ENCODE data around the gene CNTNAP5.

The CNTNAP5 gene

DNA sequence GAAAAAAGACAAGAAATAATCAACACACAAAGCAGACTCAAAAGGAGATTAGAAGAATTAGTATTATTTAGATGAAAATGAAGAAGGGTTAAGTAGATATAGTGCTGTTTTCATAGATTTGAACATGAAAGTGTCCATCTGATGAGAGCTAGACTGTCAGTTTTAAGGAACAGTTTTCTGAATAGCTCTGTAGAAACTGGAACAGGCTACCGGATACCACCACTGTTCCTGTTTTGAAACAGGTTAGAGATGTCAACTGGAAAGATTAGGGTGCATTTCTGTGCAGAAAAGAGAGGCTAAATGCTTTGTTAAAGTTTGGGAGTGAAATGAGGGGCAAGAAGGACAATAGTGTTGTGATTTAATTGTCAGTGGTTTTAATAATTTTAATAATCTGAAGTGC is 908.8 kb downstream of the CNTNAP5 start:
- no peak overlapping the region for H3K4me3 ChIP-seq (ENCODE audit: low read length)
- no peaks in the 10 kb centered on the region for H3K4me1 ChIP-seq (ENCODE audit: insufficient read depth, low read length)

DNA sequence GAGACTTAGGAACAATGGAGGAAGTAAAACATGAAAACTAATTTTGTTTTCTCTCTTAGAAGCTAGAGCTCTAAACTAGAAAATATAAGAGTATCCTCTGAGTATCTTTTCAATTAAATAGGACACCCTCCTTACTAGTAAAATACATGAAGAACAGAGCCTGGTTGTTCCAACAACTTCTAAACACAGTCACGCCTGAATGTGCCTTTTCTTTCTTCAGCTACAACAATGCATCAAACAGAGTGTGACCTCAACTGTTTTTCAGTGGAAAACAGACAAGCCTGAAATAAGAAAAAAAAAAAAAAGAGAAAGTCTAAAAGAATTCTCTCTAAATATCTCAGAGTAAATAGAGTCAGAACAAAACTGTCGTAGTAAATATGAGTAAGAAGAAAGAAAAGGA is 928.8 kb downstream of the CNTNAP5 start:
- no peak overlapping the region for H3K27ac ChIP-seq (ENCODE audit: low read length)
- no peaks in the 10 kb centered on the region for H3K9me3 ChIP-seq (ENCODE audit: insufficient read depth, low read depth, low read length)
- no peaks in the 10 kb centered on the region for H3K36me3 ChIP-seq (ENCODE audit: insufficient read depth, low read depth, low read length)
- no peaks in the 10 kb centered on the region for H3K27me3 ChIP-seq (ENCODE audit: insufficient read depth, low read length)
- no peaks in the 10 kb centered on the region for H3K4me1 ChIP-seq (ENCODE audit: insufficient read depth, low read length)
- H3K9ac ChIP-seq (ENCODE audit: low read depth, low read length): no peak overlapping the region
- H3K4me3 ChIP-seq (ENCODE audit: low read length): no peak overlapping the region

More for the DNA sequence above, 908.8 kb downstream of the CNTNAP5 start:
- H3K9me3 ChIP-seq (ENCODE audit: insufficient read depth, low read depth, low read length): no peaks in the 10 kb centered on the region
- H3K9ac ChIP-seq (ENCODE audit: low read depth, low read length): no peak overlapping the region
- H3K27ac ChIP-seq (ENCODE audit: low read length): no peak overlapping the region
- H3K27me3 ChIP-seq (ENCODE audit: insufficient read depth, low read length): no peaks in the 10 kb centered on the region
- no peaks in the 10 kb centered on the region for H3K36me3 ChIP-seq (ENCODE audit: insufficient read depth, low read depth, low read length)

GRCh38 chr2:124959581-124959980 is 934.5 kb downstream of the CNTNAP5 start:
- Histone ChIP-seq H3K9ac (ENCODE audit: low read depth, low read length) (no peak overlapping the region), H3K4me1 (ENCODE audit: insufficient read depth, low read length) (no peaks in the 10 kb centered on the region), H3K9me3 (ENCODE audit: insufficient read depth, low read depth, low read length) (no peaks in the 10 kb centered on the region), H3K36me3 (ENCODE audit: insufficient read depth, low read depth, low read length) (no peaks in the 10 kb centered on the region), H3K27me3 (ENCODE audit: insufficient read depth, low read length) (no peaks in the 10 kb centered on the region), H3K4me3 (ENCODE audit: low read length) (no peak overlapping the region), H3K27ac (ENCODE audit: low read length) (no peak overlapping the region)

- Histone ChIP-seq H3K9ac (ENCODE audit: low read depth, low read length) (no peak overlapping the region), H3K4me1 (ENCODE audit: insufficient read depth, low read length) (no peaks in the 10 kb centered on the region)
Measured at GRCh38 chr2:124961132-124961531, 936.0 kb downstream of the CNTNAP5 start.

More at GRCh38 chr2:124961132-124961531, 936.0 kb downstream of the CNTNAP5 start:
- Histone ChIP-seq H3K27me3 (ENCODE audit: insufficient read depth, low read length) (no peaks in the 10 kb centered on the region), H3K27ac (ENCODE audit: low read length) (no peak overlapping the region), H3K36me3 (ENCODE audit: insufficient read depth, low read depth, low read length) (no peaks in the 10 kb centered on the region), H3K4me3 (ENCODE audit: low read length) (no peak overlapping the region), H3K9me3 (ENCODE audit: insufficient read depth, low read depth, low read length) (no peaks in the 10 kb centered on the region)

Data from iPS-20b (cell line).